Endothelial cell (in vitro differentiated cells): ENCODE data around the gene TRIAP1. TPM values are rescaled to one million over a fixed set of nuclear protein-coding genes. Genes with fewer than 3 reads are reported as not detected.
A peak's percentile ranks its signal among the peaks of the same experiment; 100 is the strongest.

Experiments
- DNase-seq: peaks from one replicate; pipeline ENCODE4 v3.0.0; 2021; ENCODE audit warnings: low spot score
- H3K27ac Mint-ChIP-seq: one replicate; pipeline ENCODE4 v1.8.0; 2021; ENCODE audit warnings: mixed read lengths, inconsistent platforms; ENCODE audit not compliant: unreplicated experiment
- H3K27me3 Mint-ChIP-seq: one replicate; pipeline ENCODE4 v1.8.0; 2021; ENCODE audit warnings: mild to moderate bottlenecking, moderate library complexity, mixed read lengths, inconsistent platforms; ENCODE audit not compliant: unreplicated experiment
- H3K36me3 Mint-ChIP-seq: one replicate; pipeline ENCODE4 v1.8.0; 2021; ENCODE audit warnings: mild to moderate bottlenecking, low read depth, mixed read lengths, inconsistent platforms; ENCODE audit not compliant: unreplicated experiment
- H3K4me1 Mint-ChIP-seq: one replicate; pipeline ENCODE4 v1.8.0; 2021; ENCODE audit warnings: mild to moderate bottlenecking, mixed read lengths, inconsistent platforms; ENCODE audit not compliant: unreplicated experiment
- H3K4me3 Mint-ChIP-seq: one replicate; pipeline ENCODE4 v1.8.0; 2021; ENCODE audit warnings: mild to moderate bottlenecking, mixed read lengths, inconsistent platforms; ENCODE audit not compliant: unreplicated experiment
- H3K9me3 Mint-ChIP-seq: one replicate; pipeline ENCODE4 v1.8.0; 2021; ENCODE audit warnings: mixed read lengths, inconsistent platforms; ENCODE audit not compliant: unreplicated experiment
- CTCF ChIP-seq: fragments of 200-600 bp; sonication (generic); IDR thresholded peaks from one replicate; pipeline ENCODE4 v1.5.0; 2021; ENCODE audit warnings: antibody characterized with exemption; ENCODE audit not compliant: unreplicated experiment
- total RNA-seq: library from RNA; stranded (reverse); fragmentation: NEBNext Ultra II Directional; extraction: Animal tissue kit (Norgen Biotek cat#: 25700); gene quantifications from one replicate; pipeline ENCODE4 v1.2.1, GENCODE V29; 2021; ENCODE audit not compliant: unreplicated experiment

The TRIAP1 gene
- total RNA-seq, 1 donor from 2014 or later, result 39.8 TPM

GRCh38 chr12:120468821-120469449, 22.8 kb upstream of the TRIAP1 start:
- peak; percentile 57 for DNase-seq
- Mint-ChIP-seq H3K4me1 (peaks cover 10% of the 10 kb centered on the region), H3K4me3 (peak overlapping the region; percentile 95), H3K36me3 (peaks cover 19% of the 10 kb centered on the region), H3K9me3 (no peaks in the 10 kb centered on the region), H3K27me3 (peaks cover 3% of the 10 kb centered on the region), H3K27ac (peak overlapping the region; percentile 93)
- TF ChIP-seq CTCF, result no peak

- no peaks in the 10 kb centered on the region for H3K9me3 Mint-ChIP-seq
- peaks cover 10% of the 10 kb centered on the region for H3K4me1 Mint-ChIP-seq
- H3K27me3 Mint-ChIP-seq, result peaks cover 5% of the 10 kb centered on the region
- H3K27ac Mint-ChIP-seq, result peak overlapping the region; percentile 93
- peak; percentile 60 for DNase-seq
- TF ChIP-seq CTCF, result no peak
- peak overlapping the region; percentile 95 for H3K4me3 Mint-ChIP-seq
- H3K36me3 Mint-ChIP-seq, result peaks cover 25% of the 10 kb centered on the region
Observed at GRCh38 chr12:120468325-120468820, 22.2 kb upstream of the TRIAP1 start.

- Mint-ChIP-seq H3K27ac (peak overlapping the region; percentile 71), H3K4me3 (peak overlapping the region; percentile 95), H3K36me3 (peaks cover 26% of the 10 kb centered on the region), H3K27me3 (peaks cover 3% of the 10 kb centered on the region), H3K4me1 (peaks cover 10% of the 10 kb centered on the region), H3K9me3 (no peaks in the 10 kb centered on the region)
- DNase-seq, result no peak
- TF ChIP-seq CTCF, result no peak
Observed at GRCh38 chr12:120467439-120467838, 21.3 kb upstream of the TRIAP1 start.

- Mint-ChIP-seq H3K4me3 (no peak overlapping the region), H3K27ac (peak overlapping the region; percentile 30), H3K27me3 (peaks cover 3% of the 10 kb centered on the region), H3K9me3 (no peaks in the 10 kb centered on the region), H3K4me1 (peaks cover 10% of the 10 kb centered on the region), H3K36me3 (peaks cover 30% of the 10 kb centered on the region)
- DNase-seq, result peak; percentile 39
- peak; percentile 33 for TF ChIP-seq CTCF
Observed at GRCh38 chr12:120466560-120467315, 20.6 kb upstream of the TRIAP1 start.

- no peak for TF ChIP-seq CTCF
- peak overlapping the region; percentile 19 for H3K4me3 Mint-ChIP-seq
- peaks cover 2% of the 10 kb centered on the region for H3K27me3 Mint-ChIP-seq
- DNase-seq, result no peak
- no peaks in the 10 kb centered on the region for H3K9me3 Mint-ChIP-seq
- H3K4me1 Mint-ChIP-seq, result peaks cover 10% of the 10 kb centered on the region
- peak overlapping the region; percentile 27 for H3K27ac Mint-ChIP-seq
- H3K36me3 Mint-ChIP-seq, result peaks cover 30% of the 10 kb centered on the region
Observed at GRCh38 chr12:120465756-120466155, 19.6 kb upstream of the TRIAP1 start.
